ENCODE data around the gene LAMC3.

DNA sequence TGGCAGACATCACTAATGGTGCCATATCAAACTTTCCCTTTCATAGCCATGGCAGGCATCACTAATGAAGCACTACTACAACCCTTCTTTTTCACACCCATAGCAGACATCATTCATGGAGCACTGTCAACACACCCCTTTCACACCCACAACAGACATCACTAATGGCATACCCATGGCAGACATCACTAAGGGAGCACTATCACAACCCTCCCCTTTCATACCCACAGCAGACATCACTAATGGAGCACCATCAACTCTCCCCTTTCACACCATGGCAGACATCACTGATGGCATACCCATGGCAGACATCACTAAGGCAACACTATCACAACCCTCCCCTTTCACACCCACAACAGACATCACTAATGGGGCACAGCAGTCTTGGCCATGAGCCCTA lies 33.7 kb downstream of the LAMC3 start:
- TF ChIP-seq SIN3A (IDR thresholded peaks at IDR 0.05; ENCODE audit: borderline replicate concordance in 2 of 2, control insufficient read depth in 1 of 2, low read depth in 2 of 2, low read length in 2 of 2): no peak
- no peak for TF ChIP-seq ZNF274 (IDR thresholded peaks at IDR 0.05; ENCODE audit: borderline replicate concordance, low read depth, low read length)
- TF ChIP-seq TBL1XR1 (IDR thresholded peaks at IDR 0.05; ENCODE audit: low read length in 2 of 2): no peak
- TF ChIP-seq, protein P1, sequence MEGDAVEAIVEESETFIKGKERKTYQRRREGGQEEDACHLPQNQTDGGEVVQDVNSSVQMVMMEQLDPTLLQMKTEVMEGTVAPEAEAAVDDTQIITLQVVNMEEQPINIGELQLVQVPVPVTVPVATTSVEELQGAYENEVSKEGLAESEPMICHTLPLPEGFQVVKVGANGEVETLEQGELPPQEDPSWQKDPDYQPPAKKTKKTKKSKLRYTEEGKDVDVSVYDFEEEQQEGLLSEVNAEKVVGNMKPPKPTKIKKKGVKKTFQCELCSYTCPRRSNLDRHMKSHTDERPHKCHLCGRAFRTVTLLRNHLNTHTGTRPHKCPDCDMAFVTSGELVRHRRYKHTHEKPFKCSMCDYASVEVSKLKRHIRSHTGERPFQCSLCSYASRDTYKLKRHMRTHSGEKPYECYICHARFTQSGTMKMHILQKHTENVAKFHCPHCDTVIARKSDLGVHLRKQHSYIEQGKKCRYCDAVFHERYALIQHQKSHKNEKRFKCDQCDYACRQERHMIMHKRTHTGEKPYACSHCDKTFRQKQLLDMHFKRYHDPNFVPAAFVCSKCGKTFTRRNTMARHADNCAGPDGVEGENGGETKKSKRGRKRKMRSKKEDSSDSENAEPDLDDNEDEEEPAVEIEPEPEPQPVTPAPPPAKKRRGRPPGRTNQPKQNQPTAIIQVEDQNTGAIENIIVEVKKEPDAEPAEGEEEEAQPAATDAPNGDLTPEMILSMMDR (IDR thresholded peaks at IDR 0.05 in 2 of 3, conservative IDR thresholded peaks at IDR 0.05 in 1 of 3; ENCODE audit: insufficient read depth in 2 of 3, low read depth in 1 of 3, low read length in 3 of 3): no peak
- TF ChIP-seq TEAD4 (IDR thresholded peaks at IDR 0.05; ENCODE audit: low read length): no peak
- no peak for TF ChIP-seq TEAD4 (CRISPR knock-in tag; IDR thresholded peaks at IDR 0.05; ENCODE audit: borderline replicate concordance)
- no peak for TF ChIP-seq EHMT2 (IDR thresholded peaks at IDR 0.05)
- TF ChIP-seq LARP7 (IDR thresholded peaks at IDR 0.05): no peak
- TF ChIP-seq, protein P2, sequence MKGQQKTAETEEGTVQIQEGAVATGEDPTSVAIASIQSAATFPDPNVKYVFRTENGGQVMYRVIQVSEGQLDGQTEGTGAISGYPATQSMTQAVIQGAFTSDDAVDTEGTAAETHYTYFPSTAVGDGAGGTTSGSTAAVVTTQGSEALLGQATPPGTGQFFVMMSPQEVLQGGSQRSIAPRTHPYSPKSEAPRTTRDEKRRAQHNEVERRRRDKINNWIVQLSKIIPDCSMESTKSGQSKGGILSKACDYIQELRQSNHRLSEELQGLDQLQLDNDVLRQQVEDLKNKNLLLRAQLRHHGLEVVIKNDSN (CRISPR knock-in tag; IDR thresholded peaks at IDR 0.05): no peak
- TF ChIP-seq POLR2AphosphoS5 (IDR thresholded peaks at IDR 0.05; ENCODE audit: control insufficient read depth, insufficient read depth, low read depth, low read length): no peak
- no peak for TF ChIP-seq POLR2A (conservative IDR thresholded peaks at IDR 0.05)
- TF ChIP-seq YY1 (IDR thresholded peaks at IDR 0.05; ENCODE audit: borderline replicate concordance in 1 of 3, control insufficient read depth in 1 of 3, extremely low read depth in 1 of 3, insufficient read depth in 3 of 3, insufficient read length in 1 of 3, insufficient replicate concordance in 2 of 3, low read depth in 1 of 3, low read length in 2 of 3): no peak
- TF ChIP-seq NFYB (IDR thresholded peaks at IDR 0.05; ENCODE audit: extremely low read depth, insufficient read length): no peak
- no peak for TF ChIP-seq CBX8 (IDR thresholded peaks at IDR 0.05; ENCODE audit: borderline replicate concordance, extremely low read depth, low read depth, low read length, poor library complexity, severe bottlenecking)
- TF ChIP-seq, protein P3, sequence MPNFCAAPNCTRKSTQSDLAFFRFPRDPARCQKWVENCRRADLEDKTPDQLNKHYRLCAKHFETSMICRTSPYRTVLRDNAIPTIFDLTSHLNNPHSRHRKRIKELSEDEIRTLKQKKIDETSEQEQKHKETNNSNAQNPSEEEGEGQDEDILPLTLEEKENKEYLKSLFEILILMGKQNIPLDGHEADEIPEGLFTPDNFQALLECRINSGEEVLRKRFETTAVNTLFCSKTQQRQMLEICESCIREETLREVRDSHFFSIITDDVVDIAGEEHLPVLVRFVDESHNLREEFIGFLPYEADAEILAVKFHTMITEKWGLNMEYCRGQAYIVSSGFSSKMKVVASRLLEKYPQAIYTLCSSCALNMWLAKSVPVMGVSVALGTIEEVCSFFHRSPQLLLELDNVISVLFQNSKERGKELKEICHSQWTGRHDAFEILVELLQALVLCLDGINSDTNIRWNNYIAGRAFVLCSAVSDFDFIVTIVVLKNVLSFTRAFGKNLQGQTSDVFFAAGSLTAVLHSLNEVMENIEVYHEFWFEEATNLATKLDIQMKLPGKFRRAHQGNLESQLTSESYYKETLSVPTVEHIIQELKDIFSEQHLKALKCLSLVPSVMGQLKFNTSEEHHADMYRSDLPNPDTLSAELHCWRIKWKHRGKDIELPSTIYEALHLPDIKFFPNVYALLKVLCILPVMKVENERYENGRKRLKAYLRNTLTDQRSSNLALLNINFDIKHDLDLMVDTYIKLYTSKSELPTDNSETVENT (CRISPR knock-in tag; IDR thresholded peaks at IDR 0.05): no peak

Measured in K562 (cell line).